Testis (tissue), 3 donors: Measurements from ENCODE around the gene ZNF665. TPM values are rescaled to one million over a fixed set of nuclear protein-coding genes. Genes with fewer than 3 reads are reported as not detected.
"Not testable (repeated sequence)": the region's sequence is repeated elsewhere in the genome, so short reads cannot be mapped to it uniquely, and the experiment has no call there.

Experiments used
- DNase-seq: peaks from one replicate; pipeline ENCODE4 v3.0.0-alpha.2; 2019
- H3K27ac ChIP-seq, 2 donors: fragments of 200-600 bp; sonication (generic); one replicate each; pipeline ENCODE4 v1.5.1; 2019
- H3K27me3 ChIP-seq: fragments of 200-600 bp; sonication (generic); one replicate; pipeline ENCODE4 v1.5.1; 2019
- H3K36me3 ChIP-seq: fragments of 200-600 bp; sonication (generic); one replicate; pipeline ENCODE4 v1.5.1; 2017; ENCODE audit warnings: low read depth; ENCODE audit errors: missing control alignments
- H3K4me1 ChIP-seq: fragments of 200-600 bp; sonication (generic); one replicate; pipeline ENCODE4 v1.5.1; 2019
- H3K4me3 ChIP-seq, 2 donors: fragments of 200-600 bp; sonication (generic); one replicate each; pipeline ENCODE4 v1.5.1; 2017 to 2019
- H3K9me3 ChIP-seq: fragments of 200-600 bp; sonication (generic); one replicate; pipeline ENCODE4 v1.5.1; 2017
- CTCF ChIP-seq, 3 experiments: fragments of 450-650 bp in 2 of 3; fragments of 200-600 bp in 1 of 3; sonication (generic) in 1 of 3; IDR thresholded peaks; one replicate each; pipeline ENCODE4 v1.5.1; 2016 to 2019; ENCODE audit warnings: antibody characterized with exemption in 3 of 3, mild to moderate bottlenecking in 2 of 3, moderate library complexity in 1 of 3
- POLR2A ChIP-seq: fragments of 450-650 bp; IDR thresholded peaks from one replicate; pipeline ENCODE4 v1.6.1; 2017; ENCODE audit warnings: antibody characterized with exemption, mild to moderate bottlenecking, moderate library complexity
- WGBS, 2 donors: methylation state at CpG; one replicate each; pipeline ENCODE4 v1.1.5; 2018; 5-methylcytosine and 5-hydroxymethylcytosine counted together
- intact Hi-C: fragments of 100-400 bp; cut with DNase I; formaldehyde crosslinking; loops from one replicate; pipeline ENCODE4 v1.15.1; 2023; ENCODE audit warnings: low total_unique reads
- polyA plus RNA-seq: library from polyadenylated mRNA; stranded (reverse); fragments of 350-450 nt; fragmentation: Illumina TruSeq; extraction: RNeasy Lipid Tissue Mini Kit (QIAGEN cat#74804); gene quantifications from one replicate; pipeline ENCODE4 v1.2.3, GENCODE V29; 2014; ENCODE audit warnings: low read depth, low replicate concordance; ENCODE audit not compliant: insufficient read depth
- total RNA-seq, 2 donors: library from RNA; depleted of rRNA; stranded (reverse); fragments of >200 nt; gene quantifications; one replicate each; pipeline ENCODE4 v1.2.3, GENCODE V29; 2016

Gene ZNF665
- total and polyA plus RNA-seq, 3 donors from 2014 or later: 4.2 to 11.7 (median 7.6) TPM

GRCh38 chr19:53131727-53132126 is 61.4 kb downstream of the ZNF665 start:
- Histone ChIP-seq H3K27ac (peak overlapping the region; percentile 3 to 70), H3K4me3 (peak overlapping the region; percentile 73 to 74), H3K27me3 (no peaks in the 10 kb centered on the region), H3K9me3 (no peaks in the 10 kb centered on the region), H3K36me3 (no peaks in the 10 kb centered on the region), H3K4me1 (peaks cover 9% of the 10 kb centered on the region)
- no peak for TF ChIP-seq CTCF (IDR thresholded peaks at IDR 0.05)
- TF ChIP-seq POLR2A: no peak
- intact Hi-C loops: no loop called here
- peak; percentile 60 for DNase-seq
- WGBS, 2 donors: 19 to 24% methylated on average over 6 of the region's 6 CpGs

- no peaks in the 10 kb centered on the region for H3K27me3 ChIP-seq
- intact Hi-C loops: no loop called here
- no peak for DNase-seq
- H3K9me3 ChIP-seq: no peaks in the 10 kb centered on the region
- peaks cover 9% of the 10 kb centered on the region for H3K4me1 ChIP-seq
- WGBS, 2 donors: 52 to 59% methylated on average over 4 of the region's 4 CpGs
- no peaks in the 10 kb centered on the region for H3K36me3 ChIP-seq
- TF ChIP-seq CTCF (IDR thresholded peaks at IDR 0.05) (no peak), POLR2A (no peak)
- H3K4me3 ChIP-seq: no peak overlapping the region
- peak overlapping the region in 1 of 2 donors; percentile 70 for H3K27ac ChIP-seq
Observed at GRCh38 chr19:53131085-53131590, 62.0 kb downstream of the ZNF665 start.

GRCh38 chr19:53130506-53130905 is 62.7 kb downstream of the ZNF665 start:
- WGBS, 2 donors: 64 to 67% methylated on average over 7 of the region's 7 CpGs

GRCh38 chr19:53126733-53127526 is 66.2 kb downstream of the ZNF665 start:
- DNase-seq, H3K9me3 ChIP-seq, H3K27ac ChIP-seq, H3K36me3 ChIP-seq, intact Hi-C loops, H3K27me3 ChIP-seq, H3K4me3 ChIP-seq: not testable (repeated sequence)
- WGBS, 2 donors: 39 to 59% methylated on average over 7 to 9 of the region's 15 CpGs
- H3K4me1 ChIP-seq: peaks cover 16% of the 10 kb centered on the region

More at GRCh38 chr19:53130506-53130905, 62.7 kb downstream of the ZNF665 start:
- TF ChIP-seq CTCF (IDR thresholded peaks at IDR 0.05): no peak
- TF ChIP-seq POLR2A: no peak
- no peak for DNase-seq
- Histone ChIP-seq H3K27me3 (no peaks in the 10 kb centered on the region), H3K9me3 (no peaks in the 10 kb centered on the region), H3K4me1 (peaks cover 9% of the 10 kb centered on the region), H3K36me3 (no peaks in the 10 kb centered on the region), H3K27ac (no peak overlapping the region), H3K4me3 (no peak overlapping the region)
- intact Hi-C loops: no loop called here

GRCh38 chr19:53123400-53123799 is 69.8 kb downstream of the ZNF665 start:
- Histone ChIP-seq H3K36me3 (no peaks in the 10 kb centered on the region), H3K4me3 (no peak overlapping the region), H3K9me3 (no peaks in the 10 kb centered on the region), H3K4me1 (peaks cover 7% of the 10 kb centered on the region), H3K27me3 (no peaks in the 10 kb centered on the region), H3K27ac (peak overlapping the region in 1 of 2 donors; percentile 41)
- TF ChIP-seq CTCF (IDR thresholded peaks at IDR 0.05): no peak
- TF ChIP-seq POLR2A: no peak
- WGBS, 2 donors: 46 to 65% methylated on average over 7 of the region's 7 CpGs
- intact Hi-C loops: no loop called here
- peak; percentile 74 for DNase-seq

Other genes starting within 250 kb of the ZNF665 start
- 10 to 100 TPM in 1 of 2 donors, 1 to 10 TPM in 1; 6.9 to 14.9 TPM for gene ZNF816, start 230.5 kb downstream of the ZNF665 start, total RNA-seq
- 3.1 TPM for gene ZNF816, start 230.5 kb downstream of the ZNF665 start, polyA plus RNA-seq
- under 1 TPM in 1 of 2 donors, not detected in 1; 0.12 TPM for gene ERVV-1, start 179.4 kb downstream of the ZNF665 start, total RNA-seq
- gene ERVV-1, start 179.4 kb downstream of the ZNF665 start, polyA plus RNA-seq: not detected
- not detected for gene ERVV-2, start 148.6 kb downstream of the ZNF665 start, total RNA-seq
- gene ERVV-2, start 148.6 kb downstream of the ZNF665 start, polyA plus RNA-seq: 0.12 TPM
- gene ZNF160, start 89.9 kb downstream of the ZNF665 start, total RNA-seq: 100 to 1,000 TPM; 113 TPM
- gene ZNF160, start 89.9 kb downstream of the ZNF665 start, polyA plus RNA-seq: 30.1 TPM
- gene ZNF415, start 60.4 kb downstream of the ZNF665 start, total RNA-seq: 10 to 100 TPM; 43.8 to 63.8 TPM
- gene ZNF415, start 60.4 kb downstream of the ZNF665 start, polyA plus RNA-seq: 42.5 TPM
- gene ZNF347, start 34.3 kb downstream of the ZNF665 start, total RNA-seq: 10 to 100 TPM; 12.2 to 13.0 TPM
- 4.6 TPM for gene ZNF347, start 34.3 kb downstream of the ZNF665 start, polyA plus RNA-seq
- gene ZNF677, start 61.5 kb upstream of the ZNF665 start, total RNA-seq: 10 to 100 TPM; 46.7 to 54.3 TPM
- gene ZNF677, start 61.5 kb upstream of the ZNF665 start, polyA plus RNA-seq: 88.9 TPM
- 1 to 10 TPM in 1 of 2 donors, not detected in 1; 1.2 TPM for gene VN1R2, start 64.9 kb upstream of the ZNF665 start, total RNA-seq
- 0.25 TPM for gene VN1R2, start 64.9 kb upstream of the ZNF665 start, polyA plus RNA-seq
- gene VN1R4, start 74.4 kb upstream of the ZNF665 start, total RNA-seq: under 1 TPM in 1 of 2 donors, not detected in 1; 0.37 TPM
- gene VN1R4, start 74.4 kb upstream of the ZNF665 start, polyA plus RNA-seq: not detected
- gene ZNF845, start 140.4 kb upstream of the ZNF665 start, total RNA-seq: 1 to 10 TPM; 6.5 to 6.6 TPM
- 2.1 TPM for gene ZNF845, start 140.4 kb upstream of the ZNF665 start, polyA plus RNA-seq
- 10 to 100 TPM; 18.8 to 27.3 TPM for gene ZNF525, start 172.3 kb upstream of the ZNF665 start, total RNA-seq
- 14.0 TPM for gene ZNF525, start 172.3 kb upstream of the ZNF665 start, polyA plus RNA-seq
- 10 to 100 TPM; 21.9 to 22.4 TPM for gene ZNF765, start 201.8 kb upstream of the ZNF665 start, total RNA-seq
- gene ZNF765, start 201.8 kb upstream of the ZNF665 start, polyA plus RNA-seq: 6.5 TPM
- gene ZNF761, start 238.6 kb upstream of the ZNF665 start, total RNA-seq: 10 to 100 TPM; 11.2 to 15.9 TPM
- 6.4 TPM for gene ZNF761, start 238.6 kb upstream of the ZNF665 start, polyA plus RNA-seq